Panc1 (cell line): ENCODE data around the gene TRIO. TPM values are rescaled to one million over a fixed set of nuclear protein-coding genes. Genes with fewer than 3 reads are reported as not detected.
A peak's percentile ranks its signal among the peaks of the same experiment; 100 is the strongest.

Source experiments
- ATAC-seq: fragments of 200-7000 bp; cut with Tn5 transposase; 2 replicates; pipeline ENCODE4 v1.9.1; 2020; ENCODE audit warnings: mild to moderate bottlenecking, moderate library complexity
- BruUV-seq: library from RNA; stranded (reverse); fragments of 400-500 nt; replicated peaks from 2 replicates; lab custom pipeline; 2021; lab: Mats Ljungman, UMichigan
- CTCF ChIA-PET: fragments of 300-600 bp; sonication (Branson Sonifier 250); formaldehyde crosslinking; loops from one replicate; lab custom pipeline; 2022; ENCODE audit warnings: antibody characterized with exemption; lab: Charles Lee
- POLR2A ChIA-PET: fragments of 300-600 bp; sonication (Branson Sonifier 250); formaldehyde crosslinking; loops from one replicate; lab custom pipeline; 2022; ENCODE audit warnings: antibody characterized with exemption; lab: Charles Lee
- DNase-seq: peaks from one replicate; pipeline ENCODE4 v3.0.0-alpha.2; 2010; ENCODE audit warnings: low read depth, low spot score
- H3K27ac ChIP-seq: 2 replicates; pipeline ENCODE4 v1.5.1; 2011; ENCODE audit warnings: mild to moderate bottlenecking, low read length, inconsistent platforms
- H3K27me3 ChIP-seq: fragments of 200-500 bp; sonication (Bioruptor generic); 2 replicates; pipeline ENCODE4 v1.6.0; 2014; ENCODE audit warnings: low read length, inconsistent platforms; ENCODE audit not compliant: control insufficient read depth, insufficient read depth
- H3K36me3 ChIP-seq: fragments of 200-500 bp; sonication (Bioruptor generic); 2 replicates; pipeline ENCODE4 v1.5.1; 2014; ENCODE audit warnings: inconsistent platforms, mild to moderate bottlenecking, low read length, moderate library complexity; ENCODE audit not compliant: control insufficient read depth, insufficient read depth
- H3K4me1 ChIP-seq: 2 replicates; pipeline ENCODE4 v1.5.1; 2011; ENCODE audit warnings: inconsistent platforms, mild to moderate bottlenecking, low read length, moderate library complexity; ENCODE audit not compliant: control insufficient read depth, insufficient read depth
- H3K4me3 ChIP-seq, 2 experiments: 2 replicates each; pipeline ENCODE4 v1.5.1; 2011 to 2012; ENCODE audit warnings: low read depth in 2 of 2, low read length in 2 of 2, mild to moderate bottlenecking in 2 of 2, inconsistent platforms in 1 of 2, moderate library complexity in 1 of 2
- H3K9me3 ChIP-seq: fragments of 200-500 bp; sonication (Bioruptor generic); 2 replicates; pipeline ENCODE4 v1.5.1; 2014; ENCODE audit warnings: low read depth, mild to moderate bottlenecking, inconsistent platforms, low read length, moderate library complexity; ENCODE audit not compliant: control insufficient read depth, insufficient read depth
- CTCF ChIP-seq: fragments of 450-650 bp; IDR thresholded peaks from 2 replicates; pipeline ENCODE4 v1.5.1; 2017; ENCODE audit warnings: mild to moderate bottlenecking
- POLR2AphosphoS5 ChIP-seq: IDR thresholded peaks from 2 replicates; pipeline ENCODE4 v1.6.1; 2012; ENCODE audit warnings: mild to moderate bottlenecking, low read depth, low read length, moderate library complexity
- REST ChIP-seq, 2 experiments: IDR thresholded peaks; 2 replicates each; pipeline ENCODE4 v1.6.1; 2011 to 2012; ENCODE audit warnings: low read depth in 2 of 2, control low read depth in 1 of 2, low read length in 1 of 2, mild to moderate bottlenecking in 1 of 2, moderate library complexity in 1 of 2; ENCODE audit not compliant: insufficient read depth in 1 of 2
- SIN3A ChIP-seq: IDR thresholded peaks from 2 replicates; pipeline ENCODE4 v1.6.1; 2012; ENCODE audit warnings: low read depth, mild to moderate bottlenecking, low read length, moderate library complexity, borderline replicate concordance; ENCODE audit not compliant: insufficient read depth
- in situ Hi-C: cut with HindIII; loops from 2 replicates; pipeline ENCODE4 v1.10.0; 2016; ENCODE audit warnings: low sequenced_read_pairs, low pct_unique_long_range_greater_than_20kb
- intact Hi-C: fragments of 100-400 bp; cut with micrococcal nuclease; formaldehyde crosslinking; loops from one replicate; pipeline ENCODE4 v1.10.0; 2022; ENCODE audit not compliant: unreplicated experiment
- total RNA-seq: library from RNA; stranded (reverse); gene quantifications from one replicate; pipeline ENCODE4 v1.2.1, GENCODE V29; 2021; ENCODE audit not compliant: unreplicated experiment

Gene TRIO
- total RNA-seq, 1 experiment from 2014 or later = 349 TPM

GRCh38 chr5:14269395-14269794 is 126.3 kb downstream of the TRIO start:
- no TSS peak for BruUV-seq
- CTCF ChIA-PET = no interaction called here

GRCh38 chr5:14270209-14270702 is 127.1 kb downstream of the TRIO start:
- Histone ChIP-seq H3K27ac (peak overlapping the region; percentile 96), H3K4me3 (peak overlapping the region in 1 of 2 experiments; percentile 15; a peak in 2 of 4 replicates), H3K36me3 (peaks cover 26% of the 10 kb centered on the region), H3K27me3 (no peaks in the 10 kb centered on the region), H3K9me3 (no peaks in the 10 kb centered on the region), H3K4me1 (peaks cover 96% of the 10 kb centered on the region)
- BruUV-seq = no TSS peak
- intact Hi-C loops (loop anchor here (10.0 kb wide), 1 partner anchor 285 kb away; no protein-coding TSS in a partner anchor), in situ Hi-C loops (no loop called here)
- ChIA-PET CTCF (interaction anchor here (0.6 to 1.2 kb wide), 9 partner anchors 12 to 125 kb away, joined by 3 to 6 read pairs (median 3); no protein-coding TSS in a partner anchor), POLR2A (interaction anchor here (0.6 kb wide), 1 partner anchor 388 kb away, joined by 3 read pairs; no protein-coding TSS in a partner anchor)
- peak; percentile 87 for TF ChIP-seq CTCF
- TF ChIP-seq REST (IDR thresholded peaks at IDR 0.05; ENCODE audit: insufficient read depth in 1 of 2, low read depth in 2 of 2, low read length in 1 of 2) = no peak
- ATAC-seq = peak; percentile 43; the same call in 1 of the 2 replicates
- no peak for DNase-seq

More at GRCh38 chr5:14269395-14269794, 126.3 kb downstream of the TRIO start:
- intact Hi-C loops (loop anchor here (5.0 kb wide), 2 partner anchors 117 to 162 kb away; no protein-coding TSS in a partner anchor), in situ Hi-C loops (no loop called here)
- no peak for DNase-seq
- no peak for TF ChIP-seq POLR2AphosphoS5
- no peak for TF ChIP-seq SIN3A
- TF ChIP-seq REST (IDR thresholded peaks at IDR 0.05; ENCODE audit: insufficient read depth in 1 of 2, low read depth in 2 of 2, low read length in 1 of 2) = no peak
- Histone ChIP-seq H3K27ac (peak overlapping the region; percentile 96), H3K27me3 (no peaks in the 10 kb centered on the region), H3K36me3 (peaks cover 22% of the 10 kb centered on the region), H3K4me3 (peak overlapping the region in 1 of 2 experiments; percentile 15; a peak in 2 of 4 replicates), H3K9me3 (no peaks in the 10 kb centered on the region), H3K4me1 (peaks cover 99% of the 10 kb centered on the region)
- POLR2A ChIA-PET = no interaction called here
- ATAC-seq = no peak
